Measurements from ENCODE around the gene MEGF8. TPM values are rescaled to one million over a fixed set of nuclear protein-coding genes. Genes with fewer than 3 reads are reported as not detected.

Gene MEGF8
- total RNA-seq, 4 donors from 2014 or later, result 6.4 to 11.1 (median 10.3) TPM

GRCh38 chr19:42419309-42419708 lies 93.9 kb downstream of the MEGF8 start:
- Histone ChIP-seq H3K4me3 (no peak overlapping the region), H3K27ac (peak overlapping the region in 3 of 4 donors; percentile 7 to 78 (median 78)), H3K4me1 (peaks cover 35 to 54% (median 46%) of the 10 kb centered on the region in 3 donors), H3K36me3 (peaks cover 0 to 13% (median 0%) of the 10 kb centered on the region in 3 donors), H3K9me3 (no peaks in the 10 kb centered on the region), H3K27me3 (peaks cover 0 to 6% (median 0%) of the 10 kb centered on the region in 4 donors)
- WGBS, 2 donors, result 38 to 41% methylated on average over 4 of the region's 6 CpGs
- no peak for TF ChIP-seq POLR2A (IDR thresholded peaks at IDR 0.05)
- no peak for TF ChIP-seq CTCF (IDR thresholded peaks at IDR 0.05)
- intact Hi-C loops (cut with DNase I), result no loop called here
- DNase-seq, result no peak

DNA sequence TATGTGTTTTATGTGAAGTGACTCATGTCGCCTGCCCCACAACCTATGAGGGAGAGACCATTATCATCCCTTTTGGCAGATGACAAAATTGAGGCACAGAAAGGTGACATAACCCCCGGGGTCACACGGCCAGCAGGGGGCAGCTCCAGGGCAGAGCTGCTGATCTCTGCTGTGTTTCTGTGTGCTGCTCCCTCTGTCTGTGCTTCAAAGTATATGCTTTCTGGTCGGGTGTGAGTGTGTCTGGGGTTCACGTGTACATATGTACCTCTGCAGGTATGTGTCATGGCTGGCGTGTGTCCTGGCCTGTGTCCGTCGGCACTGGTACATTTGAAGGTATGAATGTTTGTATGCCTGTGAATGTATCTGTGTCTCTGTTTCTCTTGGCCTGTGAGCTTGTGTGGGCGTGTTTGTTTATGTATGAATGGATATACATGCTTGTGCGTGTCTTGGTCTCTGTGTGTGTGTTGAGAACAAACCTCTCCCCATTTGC lies 94.7 kb downstream of the MEGF8 start:
- DNase-seq, result no peak
- Histone ChIP-seq H3K27ac (peak overlapping the region; percentile 76 to 85 (median 78)), H3K4me3 (no peak overlapping the region), H3K27me3 (peaks cover 0 to 11% (median 0%) of the 10 kb centered on the region in 4 donors), H3K36me3 (peaks cover 0 to 5% (median 0%) of the 10 kb centered on the region in 3 donors), H3K9me3 (no peaks in the 10 kb centered on the region), H3K4me1 (peaks cover 35 to 56% (median 48%) of the 10 kb centered on the region in 3 donors)
- no peak for TF ChIP-seq POLR2A (IDR thresholded peaks at IDR 0.05)
- TF ChIP-seq CTCF (IDR thresholded peaks at IDR 0.05), result peak; percentile 46 to 86 (median 70)
- 21 to 23% methylated on average over 5 to 10 of the region's 10 CpGs for WGBS, 2 donors
- intact Hi-C loops (cut with DNase I), result no loop called here

DNA sequence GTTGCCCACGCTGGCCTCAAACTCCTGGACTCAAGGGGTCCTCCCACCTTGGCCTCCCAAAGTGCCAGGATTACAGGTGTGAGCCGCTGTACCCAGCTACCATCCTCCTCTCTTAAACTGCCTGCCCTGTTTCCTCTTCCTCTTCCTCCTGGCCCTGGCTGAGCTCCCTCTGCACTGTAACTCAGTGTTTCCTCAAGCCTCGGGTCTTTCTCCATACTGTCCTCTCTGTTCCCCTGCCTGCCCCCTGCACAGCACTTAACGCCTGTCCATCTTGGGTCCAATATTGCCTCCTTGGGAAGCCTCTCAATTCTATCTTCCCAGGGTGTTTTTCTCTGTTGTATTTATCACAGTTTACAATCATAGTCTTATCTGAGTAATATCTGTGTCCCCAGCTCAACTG lies 95.7 kb downstream of the MEGF8 start:
- no peak for DNase-seq
- Histone ChIP-seq H3K9me3 (no peaks in the 10 kb centered on the region), H3K27ac (peak overlapping the region; percentile 76 to 85 (median 78)), H3K4me1 (peaks cover 35 to 56% (median 48%) of the 10 kb centered on the region in 3 donors), H3K27me3 (peaks cover 0 to 11% (median 0%) of the 10 kb centered on the region in 4 donors), H3K36me3 (no peaks in the 10 kb centered on the region), H3K4me3 (peak overlapping the region in 1 of 4 donors; percentile 74)
- no peak for TF ChIP-seq POLR2A (IDR thresholded peaks at IDR 0.05)
- TF ChIP-seq CTCF (IDR thresholded peaks at IDR 0.05), result no peak
- 63 to 74% methylated on average over 4 of the region's 4 CpGs for WGBS, 2 donors
- intact Hi-C loops (cut with DNase I), result no loop called here

DNA sequence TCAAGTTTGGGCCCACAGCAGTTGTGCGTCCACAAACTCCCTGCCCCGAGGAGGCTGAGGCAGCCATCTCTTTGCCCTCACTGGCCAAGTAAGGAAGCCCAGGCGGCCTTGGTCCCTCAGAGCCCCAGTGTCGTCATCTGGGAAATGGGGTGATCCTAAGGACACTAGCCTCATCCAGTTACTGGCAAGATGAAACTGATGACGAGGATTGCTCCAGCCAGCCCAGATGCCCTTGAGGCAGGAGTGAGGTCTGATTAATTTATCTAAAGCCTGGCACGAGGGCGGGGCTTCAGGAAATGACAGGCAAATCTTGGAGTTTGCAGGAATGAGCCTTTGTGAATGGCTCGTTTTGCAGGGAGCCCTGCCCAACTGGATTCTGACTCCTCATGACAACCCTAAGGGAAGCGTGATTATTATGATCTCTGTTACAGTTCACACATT lies 96.2 kb downstream of the MEGF8 start:
- Histone ChIP-seq H3K36me3 (no peaks in the 10 kb centered on the region), H3K27ac (peak overlapping the region; percentile 76 to 85 (median 78)), H3K4me1 (peaks cover 35 to 56% (median 48%) of the 10 kb centered on the region in 3 donors), H3K9me3 (no peaks in the 10 kb centered on the region), H3K27me3 (peaks cover 0 to 11% (median 0%) of the 10 kb centered on the region in 4 donors), H3K4me3 (peak overlapping the region in 2 of 4 donors; percentile 59 to 74)
- intact Hi-C loops (cut with DNase I), result no loop called here
- WGBS, 2 donors, result 40 to 47% methylated on average over 4 to 5 of the region's 9 CpGs
- no peak for DNase-seq
- TF ChIP-seq POLR2A (IDR thresholded peaks at IDR 0.05), result no peak
- no peak for TF ChIP-seq CTCF (IDR thresholded peaks at IDR 0.05)

DNA sequence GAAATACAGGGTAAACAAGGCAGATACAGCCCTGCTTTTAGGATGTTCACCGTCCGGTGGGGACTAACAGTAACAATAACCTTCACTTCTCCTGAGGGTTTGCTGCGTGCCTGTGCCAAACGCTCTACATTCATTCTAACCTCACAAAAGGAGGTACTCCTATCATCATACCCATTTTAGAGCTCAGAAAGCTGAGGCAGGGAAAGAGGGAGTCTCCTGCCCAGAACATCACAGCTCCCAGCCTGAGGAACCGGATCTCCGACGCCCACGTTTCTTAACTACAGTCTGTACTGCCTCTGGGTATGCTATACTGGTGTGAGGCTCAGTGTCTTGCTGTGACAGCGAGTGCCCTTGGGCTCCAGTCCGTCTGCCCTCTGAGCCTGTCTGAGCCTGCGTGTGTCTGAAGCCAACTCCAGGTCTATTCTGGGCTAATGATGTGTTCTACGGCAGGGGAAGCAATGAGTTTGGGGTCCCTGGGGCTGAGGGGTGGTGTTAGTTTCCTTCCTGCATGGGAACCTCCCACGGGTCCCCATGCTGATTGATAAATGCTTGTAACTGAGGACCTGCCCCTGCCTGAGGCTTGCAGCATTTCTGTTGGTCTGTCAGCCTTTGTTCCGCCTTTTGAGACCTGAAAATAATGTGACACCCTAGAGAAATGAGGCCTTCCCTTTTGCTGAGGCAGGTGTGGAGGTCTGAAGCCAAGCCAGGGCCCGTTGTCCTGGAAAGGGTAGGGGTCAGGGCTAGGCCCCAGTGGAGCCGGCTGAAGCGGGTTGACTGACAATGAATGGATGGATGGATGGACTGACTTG lies 96.9 kb downstream of the MEGF8 start:
- peaks cover 35 to 56% (median 48%) of the 10 kb centered on the region in 3 donors for H3K4me1 ChIP-seq
- H3K27ac ChIP-seq, result peak overlapping the region; percentile 76 to 85 (median 78)
- H3K4me3 ChIP-seq, result peak overlapping the region; percentile 59 to 74 (median 62)
- no peak for TF ChIP-seq POLR2A (IDR thresholded peaks at IDR 0.05)
- TF ChIP-seq CTCF (IDR thresholded peaks at IDR 0.05), result no peak
- DNase-seq, result no peak
- no peaks in the 10 kb centered on the region for H3K36me3 ChIP-seq
- intact Hi-C loops (cut with DNase I), result no loop called here
- H3K9me3 ChIP-seq, result no peaks in the 10 kb centered on the region
- H3K27me3 ChIP-seq, result peaks cover 0 to 11% (median 0%) of the 10 kb centered on the region in 4 donors
- 33 to 72% methylated on average over 4 to 11 of the region's 17 CpGs for WGBS, 2 donors

Data from esophagus squamous epithelium (tissue), 5 donors.